Stimulated activated CD4-positive, alpha-beta T cell treated with anti-CD3 and anti-CD28 coated beads, Interleukin-4, amount 100 ng/mL, for 48 hours (primary cell): ENCODE data around the gene GABRB2.

Experiments
- DNase-seq, 2 donors: peaks; one replicate each; pipeline ENCODE4 v3.0.0-alpha.2; 2020; ENCODE audit warnings: low read depth in 2 of 2

The GABRB2 gene

DNA sequence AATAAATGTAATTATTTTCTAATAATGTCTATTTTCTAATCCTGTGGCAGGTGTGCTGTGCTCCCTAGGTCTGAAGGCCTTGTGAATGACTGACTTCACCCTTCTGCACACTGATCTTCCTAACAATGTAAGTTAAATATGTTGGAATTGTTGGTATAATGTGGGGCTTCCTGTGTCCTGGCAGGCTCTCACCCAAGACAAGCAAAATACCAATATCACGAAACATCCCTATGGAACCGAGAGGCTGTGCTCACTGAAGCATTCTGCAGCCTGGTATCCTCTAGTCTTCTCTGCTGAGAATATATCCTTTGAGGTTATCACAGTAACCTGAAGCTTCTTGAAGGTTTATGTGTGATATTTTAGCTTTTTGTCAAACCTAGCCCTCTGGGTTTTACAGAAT lies 159.4 kb downstream of the GABRB2 start:
- DNase-seq: no peak

- no peak for DNase-seq
These were observed 161.5 kb downstream of the GABRB2 start for GRCh38 chr5:161385027-161385426.

DNA sequence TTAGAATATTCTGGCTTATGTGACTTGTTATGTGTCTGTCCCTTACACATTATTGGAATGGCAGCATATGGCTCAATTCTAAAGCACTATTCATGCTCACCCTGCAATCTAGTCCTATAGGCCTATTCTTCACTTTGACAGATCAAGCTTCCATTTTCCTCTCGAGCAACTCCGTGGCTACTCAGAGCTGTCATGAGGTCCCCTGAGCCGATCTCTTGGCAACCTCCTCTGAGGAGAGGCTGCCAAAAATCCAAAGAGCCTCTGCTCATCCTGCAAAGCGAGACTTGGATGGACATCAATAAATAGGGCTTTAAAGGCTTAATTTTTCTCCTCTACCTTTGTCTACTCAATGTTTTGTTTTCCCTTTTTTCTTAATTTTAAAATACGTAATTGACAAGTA lies 163.8 kb downstream of the GABRB2 start:
- DNase-seq: no peak

- DNase-seq: no peak
These were observed 166.0 kb downstream of the GABRB2 start for GRCh38 chr5:161380486-161380885.

DNA sequence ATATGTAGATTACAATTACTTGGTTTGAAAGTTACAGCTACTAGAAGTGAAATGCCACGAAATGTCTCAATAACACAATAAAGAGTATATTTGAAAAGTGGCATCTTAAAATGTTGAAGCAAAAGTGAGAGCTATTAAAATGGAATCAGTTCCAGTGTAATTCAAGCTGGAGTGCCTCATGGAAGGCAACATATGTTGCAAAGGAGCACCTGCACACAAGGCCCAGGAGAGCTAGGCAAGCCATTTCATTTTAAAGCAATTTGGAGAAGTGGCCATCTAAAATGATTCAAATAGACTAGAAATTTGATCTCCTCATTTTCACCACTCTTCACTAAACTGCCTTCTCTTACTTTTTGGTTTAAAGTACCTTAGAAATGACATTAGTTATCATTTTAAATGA lies 167.8 kb downstream of the GABRB2 start:
- DNase-seq: no peak

DNA sequence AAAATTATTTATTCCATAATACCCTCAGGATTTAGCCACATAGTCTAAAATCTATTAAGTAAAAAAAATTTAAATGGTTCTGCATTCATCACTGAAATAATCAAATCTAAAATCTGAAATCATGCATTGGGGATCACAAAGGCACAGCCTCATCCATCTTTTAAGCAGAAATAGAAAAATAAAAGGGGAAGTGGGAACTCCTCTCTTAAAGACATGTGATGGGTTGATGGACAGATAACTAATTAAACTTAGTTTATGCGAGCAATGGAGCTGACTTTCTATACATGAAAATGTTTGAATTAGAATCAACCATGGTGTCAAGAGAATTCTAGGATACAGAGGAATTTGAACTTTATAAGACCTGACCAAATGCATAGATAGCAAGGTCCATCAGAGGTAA lies 170.5 kb downstream of the GABRB2 start:
- no peak for DNase-seq

GRCh38 chr5:161373345-161373707 lies 173.2 kb downstream of the GABRB2 start:
- no peak for DNase-seq

DNA sequence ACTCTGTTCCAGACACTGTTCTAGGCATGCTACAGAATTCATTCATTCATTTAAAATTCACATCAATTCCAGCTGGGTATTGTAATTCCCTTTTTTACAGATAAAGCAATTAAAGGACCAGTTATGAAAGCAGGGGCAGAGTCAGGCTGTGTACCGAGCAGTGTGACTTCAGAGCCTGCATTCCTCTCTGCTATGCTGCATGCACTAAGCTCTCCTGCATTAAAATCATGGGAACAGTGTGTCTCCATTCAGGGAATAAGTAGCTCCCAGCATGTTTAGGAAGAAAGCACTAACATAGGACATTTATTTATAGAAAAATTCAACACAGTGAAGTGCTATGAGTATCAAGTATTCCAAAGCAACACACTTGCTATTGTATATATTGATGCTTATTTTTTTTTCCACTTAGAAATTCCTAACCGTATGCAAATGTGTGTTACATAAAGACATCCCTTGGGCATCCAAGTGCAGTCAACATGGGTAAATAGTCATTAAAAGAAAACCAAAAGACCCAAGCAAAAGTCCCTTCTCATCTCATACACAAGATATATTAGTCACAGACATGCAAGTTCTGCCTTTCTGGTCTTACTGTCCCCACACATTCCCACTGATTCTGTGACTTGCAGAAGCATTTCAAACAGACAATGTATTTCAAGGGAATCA lies 173.7 kb downstream of the GABRB2 start:
- no peak for DNase-seq

DNA sequence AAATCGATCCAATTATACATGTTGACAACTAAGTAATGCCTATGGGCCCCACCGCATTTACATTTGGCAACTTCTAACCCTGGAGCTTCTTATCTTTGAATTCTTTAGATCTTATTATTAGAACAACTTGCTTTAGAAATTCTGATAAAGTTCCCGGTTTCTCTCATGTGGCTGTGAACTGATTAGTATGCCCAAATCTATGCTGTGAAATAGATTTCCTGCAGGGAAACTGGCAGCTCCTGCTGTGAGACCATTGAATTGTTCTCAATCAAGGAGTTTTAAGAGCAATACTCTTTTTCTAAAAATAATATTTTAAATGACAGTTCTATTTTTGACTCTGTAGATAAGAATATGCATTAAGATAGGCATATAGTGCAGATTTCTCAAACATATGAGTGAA lies 177.5 kb downstream of the GABRB2 start:
- DNase-seq: no peak

GRCh38 chr5:161358446-161358845 lies 188.1 kb downstream of the GABRB2 start:
- DNase-seq: no peak

DNA sequence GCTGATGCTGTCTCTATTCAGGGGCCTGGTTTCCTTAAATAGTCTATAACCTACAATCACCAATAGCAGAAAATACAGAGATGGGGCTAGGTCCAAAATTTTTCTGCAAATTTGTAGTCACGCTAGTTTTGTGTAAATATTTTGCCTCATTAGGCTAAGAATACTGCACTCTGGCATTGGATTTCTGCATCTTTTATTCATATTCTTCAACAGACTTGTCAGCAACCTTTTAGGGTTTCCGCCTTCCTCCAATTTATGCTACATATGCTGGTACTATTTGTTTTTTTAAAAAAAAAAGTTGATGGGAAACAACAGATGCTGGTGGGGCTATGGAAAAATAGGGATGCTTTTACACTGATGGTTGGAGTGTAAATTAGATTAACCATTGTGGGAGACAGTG lies 202.3 kb downstream of the GABRB2 start:
- DNase-seq: no peak

DNA sequence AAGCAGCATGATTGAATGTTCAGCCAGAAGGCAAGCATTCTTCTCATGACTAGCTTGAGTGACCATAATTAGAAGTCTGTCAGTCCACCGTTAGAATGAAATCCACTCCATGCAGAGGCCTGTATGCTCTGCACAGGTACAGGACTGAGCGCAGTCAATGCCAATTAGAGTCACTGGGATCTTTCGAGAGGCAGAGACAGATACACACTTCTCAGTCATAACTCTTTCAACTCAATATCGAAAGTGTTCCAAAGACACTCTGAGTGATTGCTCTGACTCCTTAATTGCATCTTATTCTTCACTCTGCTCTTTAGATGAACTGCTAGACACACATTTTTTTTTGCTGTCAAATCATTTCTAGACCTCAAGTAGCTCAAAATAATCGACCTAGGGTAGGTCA lies 203.6 kb downstream of the GABRB2 start:
- no peak for DNase-seq

DNA sequence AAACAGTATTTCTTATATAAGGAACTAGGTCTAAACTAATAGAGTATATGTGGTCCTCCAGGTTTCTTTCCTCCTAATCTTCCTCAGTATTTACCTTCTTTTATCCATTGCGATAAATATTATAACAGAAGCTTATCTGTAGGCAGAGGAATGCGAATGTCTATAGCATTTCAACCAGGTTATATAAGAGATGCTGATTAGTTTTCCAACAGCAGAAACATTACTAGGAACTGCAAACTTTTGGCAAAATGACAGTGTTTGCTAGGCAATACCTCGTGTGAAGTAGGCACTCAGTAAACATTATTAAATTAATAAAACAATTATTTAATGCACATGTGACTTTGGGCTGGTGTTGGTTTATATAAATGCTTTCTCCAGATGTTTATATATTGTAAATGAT lies 206.5 kb downstream of the GABRB2 start:
- no peak for DNase-seq

- DNase-seq: no peak
These were observed 213.2 kb downstream of the GABRB2 start for GRCh38 chr5:161333194-161333880.

GRCh38 chr5:161332343-161332742 lies 214.2 kb downstream of the GABRB2 start:
- DNase-seq: no peak

- no peak for DNase-seq
These were observed 232.5 kb downstream of the GABRB2 start for GRCh38 chr5:161314033-161314432.

GRCh38 chr5:161312882-161313281 lies 233.6 kb downstream of the GABRB2 start:
- no peak for DNase-seq

- DNase-seq: no peak
These were observed 234.6 kb downstream of the GABRB2 start for GRCh38 chr5:161311965-161312364.

DNA sequence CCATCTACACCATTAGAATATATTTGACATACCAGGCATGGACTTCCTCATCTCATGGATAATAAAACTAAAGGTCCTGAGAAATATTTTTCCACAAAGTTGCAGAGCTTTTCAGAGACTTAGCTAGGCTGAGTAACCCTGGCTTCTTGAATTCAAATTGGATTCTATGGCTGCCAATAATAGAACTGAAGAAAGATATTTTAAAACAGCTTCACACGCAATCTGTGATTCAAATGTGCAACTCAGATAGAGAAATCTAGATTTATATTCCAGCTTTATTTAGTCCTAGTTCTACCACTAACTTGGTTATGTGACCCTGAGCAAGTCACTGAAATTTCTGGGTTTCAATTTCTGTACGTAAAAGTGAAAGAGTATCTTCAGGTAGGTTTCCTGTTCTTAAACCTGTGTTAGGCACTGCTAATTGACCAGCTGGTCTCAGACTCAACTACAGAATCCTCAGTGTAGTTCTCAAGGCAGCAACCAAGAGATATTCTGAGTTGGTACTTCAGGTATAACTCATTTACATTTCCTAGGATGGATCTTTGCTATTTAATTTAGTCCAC lies 235.3 kb downstream of the GABRB2 start:
- no peak for DNase-seq

DNA sequence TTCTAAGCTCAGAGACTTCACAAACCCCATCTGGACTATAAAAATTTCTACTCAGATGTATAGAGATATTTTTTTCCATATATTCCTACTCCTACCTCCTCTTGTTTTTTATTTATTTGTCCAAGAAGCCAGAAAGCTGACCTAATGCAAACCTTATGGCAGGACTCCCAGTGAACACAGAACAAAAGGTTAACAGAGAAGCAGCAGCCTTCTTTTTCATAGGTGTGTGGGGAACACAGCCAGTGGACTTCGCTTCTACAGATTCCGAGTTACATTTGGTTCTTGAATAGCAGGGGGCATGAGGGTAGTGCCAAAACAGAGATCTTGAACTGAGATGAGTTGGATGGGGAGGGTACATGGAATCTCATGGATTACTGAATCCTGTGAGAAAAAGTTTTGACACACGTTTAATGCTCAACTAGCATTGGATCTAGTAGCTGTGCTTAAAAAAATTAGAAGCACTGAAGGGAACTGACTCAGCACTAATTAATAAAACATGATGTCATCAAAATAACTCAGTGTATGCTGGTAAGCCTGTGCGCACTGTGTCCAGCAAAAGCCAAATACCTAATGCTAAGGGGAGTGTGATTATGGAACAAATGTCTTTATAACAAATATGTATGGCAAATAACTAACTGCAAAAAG lies 240.1 kb downstream of the GABRB2 start:
- DNase-seq: no peak

- DNase-seq: no peak
These were observed 240.9 kb downstream of the GABRB2 start for GRCh38 chr5:161305601-161306000.

GRCh38 chr5:161302559-161302958 lies 244.0 kb downstream of the GABRB2 start:
- no peak for DNase-seq

DNA sequence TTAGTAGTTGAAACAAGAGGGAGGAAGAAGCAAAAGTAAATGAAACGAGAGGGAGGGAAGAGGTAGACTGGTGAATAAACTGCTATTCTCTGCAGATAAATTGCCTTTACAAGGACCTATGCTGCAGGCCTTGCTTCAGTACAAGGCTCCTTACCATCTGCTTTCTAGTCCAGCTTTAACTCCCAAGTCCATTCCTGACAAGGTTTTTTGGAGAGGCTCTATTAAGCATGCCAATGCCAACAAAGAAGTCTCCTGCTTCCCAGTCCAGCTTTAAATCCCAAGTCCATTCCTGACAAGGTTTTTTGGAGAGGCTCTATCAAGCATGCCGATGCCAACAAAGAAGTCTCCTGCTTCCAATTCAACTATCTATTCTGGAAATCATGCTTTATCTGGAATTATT lies 244.9 kb downstream of the GABRB2 start:
- DNase-seq: no peak
